Vein endothelial cell (primary cell): ENCODE measurements around the gene GGCT. TPM values are rescaled to one million over a fixed set of nuclear protein-coding genes. Genes with fewer than 3 reads are reported as not detected.

Experiments used
- total RNA-seq: library from RNA; depleted of rRNA; stranded (reverse); fragments of >200 nt; gene quantifications from 2 replicates; pipeline ENCODE4 v1.2.3, GENCODE V29; 2012

The GGCT gene, protein sequence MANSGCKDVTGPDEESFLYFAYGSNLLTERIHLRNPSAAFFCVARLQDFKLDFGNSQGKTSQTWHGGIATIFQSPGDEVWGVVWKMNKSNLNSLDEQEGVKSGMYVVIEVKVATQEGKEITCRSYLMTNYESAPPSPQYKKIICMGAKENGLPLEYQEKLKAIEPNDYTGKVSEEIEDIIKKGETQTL
- 19.3 and 22.1 TPM in 2 replicates for total RNA-seq

DNA sequence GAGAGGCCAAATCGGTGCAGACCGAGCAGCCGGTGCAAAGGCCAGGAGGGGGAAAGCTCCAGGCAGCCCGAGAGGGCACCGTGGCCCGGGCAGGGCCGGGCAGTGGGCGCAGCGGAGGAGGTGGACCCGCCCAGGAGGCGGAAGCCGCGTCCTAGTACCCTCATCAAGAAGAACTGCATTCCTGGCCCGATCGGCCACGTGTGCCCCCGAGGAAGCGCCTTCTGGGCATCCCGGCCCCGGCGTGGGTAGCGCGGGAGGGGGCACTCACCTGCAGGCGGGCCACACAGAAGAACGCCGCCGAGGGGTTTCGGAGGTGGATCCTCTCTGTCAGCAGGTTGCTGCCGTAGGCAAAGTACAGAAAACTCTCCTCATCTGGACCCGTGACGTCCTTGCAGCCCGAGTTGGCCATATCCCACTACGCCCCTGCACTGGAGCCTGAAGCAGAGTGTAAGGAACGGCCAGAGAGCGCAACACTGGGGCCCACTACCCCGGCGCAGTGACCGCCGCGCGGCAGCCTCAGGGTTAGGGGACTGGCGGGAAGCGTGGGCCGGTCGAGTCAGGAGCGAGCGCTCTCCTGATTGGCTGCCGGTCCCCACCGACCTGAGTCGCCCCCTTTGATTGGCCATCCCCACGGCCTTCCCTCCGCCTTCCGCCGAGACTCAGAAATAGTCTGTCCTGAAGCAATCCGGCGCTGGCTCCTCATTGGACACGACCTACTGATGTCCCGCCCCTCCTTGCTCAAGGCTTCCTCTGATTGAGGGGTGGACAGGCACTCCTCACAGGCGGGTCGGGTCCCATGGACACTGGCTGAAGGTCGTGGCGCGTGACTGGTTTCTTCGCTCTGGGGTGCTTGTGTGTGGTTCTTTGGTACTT is at the start of gene GGCT:
Gene GGCT, minus strand, starts transcription at position 529 of the 873 bp plus-strand sequence. Its CDS starts 120 bp downstream, at position 409.

DNA sequence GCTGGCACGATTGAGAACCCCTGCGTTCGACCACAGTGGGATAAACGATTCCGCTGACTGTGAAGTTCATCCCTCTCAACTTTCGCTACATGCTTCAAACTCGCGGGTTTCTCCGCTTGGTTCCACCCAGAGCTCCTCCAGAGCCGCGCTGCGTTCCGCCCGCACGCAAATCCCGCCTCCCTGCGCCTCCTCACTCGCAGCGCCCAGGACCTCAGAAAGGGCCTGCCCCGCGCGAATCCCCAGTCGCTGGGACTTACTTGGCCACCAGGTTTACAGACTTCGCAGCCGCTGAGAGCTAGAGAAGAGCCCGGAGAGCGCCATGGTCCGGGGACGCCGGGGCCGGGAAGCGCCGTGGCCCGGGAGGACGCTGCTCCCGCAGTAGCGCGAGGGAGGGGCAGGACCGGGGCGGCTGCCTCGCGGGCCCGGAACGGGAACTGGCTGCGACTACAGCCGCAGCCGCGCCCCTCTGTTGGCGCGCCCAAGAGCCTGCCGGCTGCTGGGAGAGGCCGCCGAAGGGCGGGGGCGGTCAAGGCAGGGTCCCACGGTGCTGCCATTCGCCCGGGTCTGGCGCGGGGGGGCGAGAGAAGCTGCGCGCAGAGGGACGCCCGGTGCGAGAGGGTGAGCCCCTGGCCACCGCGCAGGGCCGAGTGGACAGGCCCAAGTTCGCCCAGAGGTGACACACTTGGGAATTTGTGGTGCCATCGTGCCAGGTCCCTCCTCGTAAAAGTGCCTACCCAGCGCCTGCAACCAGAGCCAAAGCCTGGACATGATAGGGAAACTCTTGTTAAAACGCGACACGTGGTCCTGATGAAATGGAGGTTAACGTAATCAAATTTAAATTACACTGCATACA is 26.1 kb downstream of the GGCT start, which contains the start of gene NOD1:
Gene NOD1, minus strand, starts transcription at position 436 of the 853 bp plus-strand sequence. CDS start 21,863 bp downstream, outside the sequence.

Other genes with a start within 250 kb of the GGCT start
- gene ZNRF2, start 220.2 kb downstream of the GGCT start, total RNA-seq: 6.9 and 7.5 TPM in 2 replicates
- 38.3 and 38.5 TPM in 2 replicates for gene NOD1, start 26.0 kb downstream of the GGCT start, total RNA-seq
- gene GARS1, start 90.0 kb upstream of the GGCT start, total RNA-seq: 191 and 216 TPM in 2 replicates
- not detected in 2 replicates for gene CRHR2, start 177.6 kb upstream of the GGCT start, total RNA-seq
- under 0.01 TPM in 1 of 2 replicates, not detected in the other for gene INMT, start 247.3 kb upstream of the GGCT start, total RNA-seq